ENCODE results near the gene RAF1.
"Not testable (repeated sequence)": the region's sequence is repeated elsewhere in the genome, so short reads cannot be mapped to it uniquely, and the experiment has no call there.

The RAF1 gene

DNA sequence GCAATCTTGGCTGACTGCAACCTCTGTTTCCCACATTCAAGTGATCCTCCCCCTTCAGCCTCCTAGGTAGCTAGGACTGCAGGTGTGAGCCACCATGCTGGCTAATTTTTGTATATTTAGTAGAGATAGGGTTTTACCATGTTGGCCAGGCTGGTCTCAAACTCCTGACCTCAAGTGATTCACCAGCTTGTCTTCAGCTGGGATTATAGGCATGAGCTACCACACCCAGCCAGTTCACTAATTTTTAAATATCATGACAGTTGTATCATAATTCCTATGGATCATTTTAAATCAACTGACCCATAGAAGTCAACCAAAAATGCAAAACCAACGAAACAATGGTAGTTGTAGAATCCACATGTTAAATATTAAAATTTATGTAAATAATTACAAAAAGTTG lies 35.1 kb downstream of the RAF1 start:
- FAIRE-seq (no peak), DNase-seq (ENCODE audit: insufficient read length) (no peak)
- TF ChIP-seq POLR2A (IDR thresholded peaks at IDR 0.05; ENCODE audit: low read depth, low read length) (no peak), POLR2AphosphoS5 (IDR thresholded peaks at IDR 0.05; ENCODE audit: low read depth, low read length) (no peak), TAF1 (IDR thresholded peaks at IDR 0.05; ENCODE audit: borderline replicate concordance, low read depth, low read length) (no peak)

DNA sequence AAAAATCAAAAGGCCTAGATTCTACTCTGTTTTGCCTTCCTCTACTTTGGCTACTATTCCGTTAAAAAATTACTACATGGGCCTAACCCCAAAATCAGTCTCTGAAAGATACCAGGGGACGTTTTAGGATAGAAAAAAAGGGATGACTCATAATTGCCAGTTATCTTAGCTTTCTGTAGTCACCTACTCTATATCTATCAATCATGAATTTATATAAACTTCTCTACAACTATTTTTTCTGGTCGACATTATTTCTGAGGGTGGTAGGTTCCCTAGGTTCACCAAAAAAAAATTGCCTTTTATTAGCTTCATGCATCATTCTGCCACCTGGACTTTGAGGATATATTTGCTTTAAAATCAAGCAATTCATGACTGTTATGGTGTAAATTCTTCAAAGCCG lies 36.5 kb downstream of the RAF1 start:
- no peak for DNase-seq (ENCODE audit: insufficient read length)
- no peak for FAIRE-seq

DNA sequence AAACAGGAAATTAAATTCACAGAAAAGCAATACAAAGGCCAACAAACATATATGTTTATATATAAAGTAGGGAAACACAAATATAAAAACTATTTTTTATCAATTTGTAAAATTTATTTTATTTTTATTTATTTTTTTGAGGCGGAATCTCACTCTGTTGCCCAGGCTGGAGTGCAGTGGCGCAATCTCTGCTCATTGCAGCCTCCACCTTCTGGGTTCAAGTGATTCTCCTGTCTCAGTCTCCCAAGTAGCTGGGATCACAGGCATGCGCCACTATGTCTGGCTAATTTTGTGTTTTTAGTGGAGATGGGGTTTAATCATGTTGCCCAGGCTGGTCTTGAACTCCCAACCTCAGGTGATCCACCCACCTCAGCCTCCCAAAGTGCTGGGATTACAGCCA lies 39.0 kb downstream of the RAF1 start:
- FAIRE-seq: not testable (repeated sequence)

More for the DNA sequence above, 36.5 kb downstream of the RAF1 start:
- TF ChIP-seq POLR2A (IDR thresholded peaks at IDR 0.05; ENCODE audit: low read depth, low read length) (no peak), TAF1 (IDR thresholded peaks at IDR 0.05; ENCODE audit: borderline replicate concordance, low read depth, low read length) (no peak), POLR2AphosphoS5 (IDR thresholded peaks at IDR 0.05; ENCODE audit: low read depth, low read length) (no peak)

DNA sequence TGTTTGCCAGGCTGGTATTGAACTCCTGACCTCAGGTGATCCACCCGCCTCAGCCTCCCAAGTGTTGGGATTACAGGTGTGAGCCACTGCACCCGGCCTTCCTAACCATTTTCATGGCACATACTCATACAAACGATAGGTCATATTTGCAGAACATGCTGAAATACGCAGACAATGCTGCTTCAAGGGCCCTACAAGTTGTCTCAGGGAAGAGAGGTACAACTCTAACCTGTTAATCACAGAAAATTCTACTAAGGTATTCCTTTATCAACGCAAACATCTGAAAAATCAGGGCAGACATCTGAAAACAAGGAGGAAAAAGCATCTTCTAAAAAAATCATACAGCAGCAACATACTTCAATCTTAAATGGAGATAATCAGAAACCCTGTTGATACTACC lies 39.9 kb downstream of the RAF1 start:
- FAIRE-seq (no peak), DNase-seq (ENCODE audit: insufficient read length) (no peak)
- TF ChIP-seq POLR2A (IDR thresholded peaks at IDR 0.05; ENCODE audit: low read depth, low read length) (no peak), TAF1 (IDR thresholded peaks at IDR 0.05; ENCODE audit: borderline replicate concordance, low read depth, low read length) (no peak), POLR2AphosphoS5 (IDR thresholded peaks at IDR 0.05; ENCODE audit: low read depth, low read length) (no peak)

More for the DNA sequence above, 39.0 kb downstream of the RAF1 start:
- DNase-seq (ENCODE audit: insufficient read length): not testable (repeated sequence)

DNA sequence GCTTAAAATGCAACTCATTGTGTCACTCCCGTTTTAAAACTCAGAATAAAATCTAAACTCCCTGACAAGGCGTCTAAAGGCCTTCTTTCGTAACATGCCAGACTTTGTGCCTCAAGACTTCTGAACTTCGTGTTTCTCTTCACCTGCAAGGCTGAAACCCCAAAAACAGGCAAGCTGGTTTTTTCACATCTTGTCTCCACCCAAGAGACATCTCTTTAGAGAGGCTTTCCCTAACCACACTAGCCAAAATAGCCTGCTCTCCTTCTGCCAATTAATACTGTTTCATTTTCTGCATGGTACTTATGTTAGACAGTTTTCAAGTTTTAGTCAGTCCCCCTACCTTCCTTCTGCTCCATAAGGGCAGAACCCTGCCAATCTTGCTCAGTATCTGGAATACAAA lies 41.6 kb downstream of the RAF1 start:
- FAIRE-seq (no peak), DNase-seq (ENCODE audit: insufficient read length) (no peak)
- TF ChIP-seq TAF1 (IDR thresholded peaks at IDR 0.05; ENCODE audit: borderline replicate concordance, low read depth, low read length): no peak

DNA sequence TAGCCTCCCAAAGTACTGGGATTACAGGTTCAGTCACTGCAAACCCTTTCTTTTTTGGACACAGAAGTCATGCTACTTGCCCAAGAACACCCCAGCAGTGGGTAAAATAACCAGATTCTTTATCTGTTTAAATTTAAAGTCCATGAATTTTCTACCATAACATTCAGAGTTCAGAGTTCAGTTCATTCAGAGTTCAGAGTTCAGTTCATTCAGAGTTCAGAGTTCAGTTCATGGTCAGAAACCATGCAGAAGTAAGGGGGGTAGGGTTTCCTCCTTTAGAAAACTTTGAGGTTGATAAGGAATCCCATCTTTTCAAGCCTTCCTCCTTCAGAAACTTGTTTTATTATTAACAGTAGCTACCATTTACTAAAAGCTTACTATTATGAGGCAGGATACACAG lies 43.2 kb downstream of the RAF1 start:
- DNase-seq (ENCODE audit: insufficient read length): no peak
- TF ChIP-seq POLR2AphosphoS5 (IDR thresholded peaks at IDR 0.05; ENCODE audit: low read depth, low read length) (no peak), TAF1 (IDR thresholded peaks at IDR 0.05; ENCODE audit: borderline replicate concordance, low read depth, low read length) (no peak), POLR2A (IDR thresholded peaks at IDR 0.05; ENCODE audit: low read depth, low read length) (no peak)
- no peak for FAIRE-seq

DNA sequence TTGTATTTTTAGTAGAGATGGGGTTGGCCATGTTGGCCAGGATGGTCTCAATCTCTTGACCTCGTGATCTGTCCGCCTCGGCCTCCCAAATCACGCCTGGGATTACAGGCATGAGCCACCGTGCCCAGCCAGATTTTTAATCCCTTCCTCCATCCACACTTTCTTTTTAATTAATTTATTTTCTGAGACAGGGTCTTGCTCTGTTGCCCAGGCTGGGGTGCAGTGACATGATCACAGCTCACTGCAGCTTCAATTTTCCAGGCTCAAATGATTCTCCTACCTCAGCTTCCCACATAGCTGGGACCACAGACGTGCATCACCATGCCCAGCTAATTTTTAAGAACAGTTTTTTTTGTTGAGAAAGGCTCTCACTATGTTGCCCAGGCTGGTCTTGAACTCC lies 43.6 kb downstream of the RAF1 start:
- no peak for TF ChIP-seq TAF1 (IDR thresholded peaks at IDR 0.05; ENCODE audit: borderline replicate concordance, low read depth, low read length)
- TF ChIP-seq POLR2A (IDR thresholded peaks at IDR 0.05; ENCODE audit: low read depth, low read length): no peak
- no peak for TF ChIP-seq POLR2AphosphoS5 (IDR thresholded peaks at IDR 0.05; ENCODE audit: low read depth, low read length)
- DNase-seq (ENCODE audit: insufficient read length) (no peak), FAIRE-seq (no peak)

DNA sequence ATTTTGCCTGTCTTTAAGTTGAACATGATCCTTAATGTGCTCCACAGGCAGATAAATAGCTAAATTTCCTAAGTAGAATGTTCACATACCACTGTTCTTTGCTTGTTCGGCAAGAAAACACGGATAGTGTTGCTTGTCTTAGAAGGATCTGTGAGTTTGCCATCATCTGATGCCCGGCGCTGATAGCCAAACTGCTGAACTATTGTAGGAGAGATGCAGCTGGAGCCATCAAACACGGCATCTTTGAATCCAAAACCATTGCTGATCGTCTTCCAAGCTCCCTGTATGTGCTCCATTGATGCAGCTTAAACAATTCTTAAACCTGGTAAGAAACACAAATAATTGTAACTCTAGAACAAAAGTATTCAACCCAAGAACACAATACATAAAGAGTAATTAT lies 45.5 kb downstream of the RAF1 start:
- FAIRE-seq: no peak
- no peak for DNase-seq (ENCODE audit: insufficient read length)
- TF ChIP-seq TAF1 (IDR thresholded peaks at IDR 0.05; ENCODE audit: borderline replicate concordance, low read depth, low read length) (no peak), POLR2AphosphoS5 (IDR thresholded peaks at IDR 0.05; ENCODE audit: low read depth, low read length) (no peak), POLR2A (IDR thresholded peaks at IDR 0.05; ENCODE audit: low read depth, low read length) (no peak)

DNA sequence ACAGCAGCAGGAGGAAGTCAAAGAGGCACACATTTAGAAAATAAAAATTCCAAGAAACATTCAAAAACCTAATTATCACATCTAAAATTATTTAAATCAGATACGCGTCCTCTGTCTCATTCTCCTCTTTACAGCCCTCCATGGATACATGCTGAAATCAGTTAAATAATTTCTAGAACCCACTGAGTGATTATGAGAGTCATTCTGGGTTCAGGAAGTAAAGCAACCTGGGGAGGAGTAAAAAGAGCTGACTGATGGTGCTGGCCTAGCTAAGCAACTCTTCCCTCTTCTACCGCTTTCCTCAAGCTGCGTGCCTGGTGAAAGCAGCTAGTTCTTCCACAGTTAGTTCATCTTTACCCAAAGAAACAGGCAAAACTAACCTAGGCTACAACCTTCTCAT lies 48.7 kb downstream of the RAF1 start:
- TF ChIP-seq POLR2A (IDR thresholded peaks at IDR 0.05; ENCODE audit: low read depth, low read length) (no peak), POLR2AphosphoS5 (IDR thresholded peaks at IDR 0.05; ENCODE audit: low read depth, low read length) (no peak), TAF1 (IDR thresholded peaks at IDR 0.05; ENCODE audit: borderline replicate concordance, low read depth, low read length) (no peak)
- DNase-seq (ENCODE audit: insufficient read length): no peak
- FAIRE-seq: no peak

DNA sequence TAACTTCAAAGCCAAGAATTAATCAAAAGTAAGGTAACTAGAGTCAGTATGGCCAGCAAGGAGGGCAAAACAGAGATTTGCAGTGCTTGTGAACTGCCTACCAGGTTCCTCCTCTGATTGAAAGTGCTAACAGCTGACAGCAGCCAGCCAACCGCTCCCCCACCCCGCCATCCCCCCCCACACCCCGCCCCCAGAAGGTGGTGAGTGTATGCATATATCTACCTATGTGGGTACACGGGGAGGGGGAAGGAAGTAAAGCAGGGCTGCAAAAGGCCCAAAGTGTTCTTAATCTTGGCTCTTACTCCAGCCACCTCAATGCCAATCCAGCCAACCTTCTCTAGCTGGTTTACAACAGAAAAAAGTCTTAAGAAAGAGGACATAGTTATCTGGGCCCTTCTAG lies 50.7 kb downstream of the RAF1 start:
- TF ChIP-seq POLR2A (IDR thresholded peaks at IDR 0.05; ENCODE audit: low read depth, low read length) (no peak), TAF1 (IDR thresholded peaks at IDR 0.05; ENCODE audit: borderline replicate concordance, low read depth, low read length) (no peak), POLR2AphosphoS5 (IDR thresholded peaks at IDR 0.05; ENCODE audit: low read depth, low read length) (no peak)
- DNase-seq (ENCODE audit: insufficient read length) (no peak), FAIRE-seq (no peak)

DNA sequence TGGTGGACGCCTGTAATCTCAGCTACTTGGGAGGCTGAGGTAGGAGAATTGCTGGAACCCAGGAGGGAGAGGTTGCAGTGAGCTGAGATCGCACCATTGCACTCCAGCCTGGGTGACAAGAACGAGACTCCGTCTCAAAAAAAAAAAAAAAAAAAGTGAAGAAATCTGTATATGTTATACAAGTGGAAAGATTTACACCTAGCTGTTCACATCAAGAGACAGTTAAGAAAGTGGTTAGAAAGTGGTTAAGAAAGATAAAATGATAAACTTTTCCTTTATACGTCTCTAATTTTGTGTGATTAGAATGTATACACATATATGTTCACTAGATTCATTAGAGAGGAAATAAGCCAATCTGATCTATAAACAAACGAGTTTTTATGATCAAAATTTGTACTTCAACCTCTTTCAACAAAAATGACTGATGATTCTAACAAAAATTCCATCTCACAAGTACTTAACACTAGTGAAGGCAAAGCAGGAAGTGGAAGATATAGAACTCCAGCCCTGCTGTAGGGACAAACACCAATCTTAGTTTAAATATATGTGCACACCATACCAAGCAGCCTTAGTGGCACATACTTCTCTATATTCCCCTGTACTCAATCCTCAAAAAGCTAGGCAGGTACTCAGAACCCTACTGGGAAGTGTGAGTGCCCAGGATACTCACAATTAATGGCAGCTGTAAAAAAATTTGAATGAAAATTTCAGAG lies 51.2 kb downstream of the RAF1 start:
- FAIRE-seq (no peak), DNase-seq (ENCODE audit: insufficient read length) (no peak)
- no peak for TF ChIP-seq POLR2A (IDR thresholded peaks at IDR 0.05; ENCODE audit: low read depth, low read length)
- no peak for TF ChIP-seq TAF1 (IDR thresholded peaks at IDR 0.05; ENCODE audit: borderline replicate concordance, low read depth, low read length)
- TF ChIP-seq POLR2AphosphoS5 (IDR thresholded peaks at IDR 0.05; ENCODE audit: low read depth, low read length): no peak

DNA sequence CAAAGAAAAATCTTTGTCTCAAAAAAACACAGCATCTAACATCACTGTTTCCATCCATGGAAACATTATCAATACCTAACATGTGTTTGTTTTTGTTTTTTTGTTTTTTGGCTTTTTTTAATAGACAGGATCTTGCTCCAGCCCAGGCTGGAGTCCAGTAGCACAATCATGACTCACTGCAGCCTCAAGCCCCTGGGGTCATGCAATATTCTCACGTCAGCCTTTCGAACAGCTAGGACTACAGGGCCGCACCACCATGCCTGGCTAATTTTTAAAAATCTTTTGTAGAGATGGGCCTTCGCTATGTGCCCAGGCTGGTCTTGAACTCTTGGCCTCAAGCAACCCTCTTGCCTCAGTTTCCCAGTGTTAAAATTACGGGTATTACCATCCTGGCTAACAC lies 52.8 kb downstream of the RAF1 start:
- DNase-seq (ENCODE audit: insufficient read length): no peak
- TF ChIP-seq POLR2AphosphoS5 (IDR thresholded peaks at IDR 0.05; ENCODE audit: low read depth, low read length) (no peak), POLR2A (IDR thresholded peaks at IDR 0.05; ENCODE audit: low read depth, low read length) (no peak), TAF1 (IDR thresholded peaks at IDR 0.05; ENCODE audit: borderline replicate concordance, low read depth, low read length) (no peak)
- FAIRE-seq: no peak

DNA sequence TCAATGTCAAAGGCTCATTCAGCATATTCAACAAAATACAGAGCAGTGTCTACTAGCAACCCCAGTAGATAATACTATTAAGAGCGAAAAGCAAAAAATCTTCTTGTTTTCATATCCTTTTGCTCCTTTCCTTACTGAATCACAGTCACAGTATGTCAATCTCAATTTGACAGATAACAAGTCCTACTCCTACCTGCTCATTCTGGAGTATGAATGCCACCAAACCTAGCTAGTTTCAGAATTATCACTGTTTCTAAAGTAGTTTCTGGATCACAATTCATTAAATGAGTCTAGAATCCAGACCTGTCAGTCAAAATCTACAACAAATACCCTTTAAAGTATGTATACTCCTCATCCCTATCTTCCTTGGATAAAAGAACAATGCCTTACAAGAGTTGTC lies 55.5 kb downstream of the RAF1 start:
- FAIRE-seq (no peak), DNase-seq (ENCODE audit: insufficient read length) (no peak)
- TF ChIP-seq POLR2AphosphoS5 (IDR thresholded peaks at IDR 0.05; ENCODE audit: low read depth, low read length): no peak
- TF ChIP-seq POLR2A (IDR thresholded peaks at IDR 0.05; ENCODE audit: low read depth, low read length): no peak
- TF ChIP-seq TAF1 (IDR thresholded peaks at IDR 0.05; ENCODE audit: borderline replicate concordance, low read depth, low read length): no peak
